Activated T-helper 1 cell treated with anti-CD3 and anti-CD28 coated beads, Interleukin-12 subunit alpha, Interleukin-12 subunit beta, Interleukin-2, Interleukin-4 antibody, amounts not matched to agents 30 ng/mL and 10 ng/mL and 1 ng/mL, durations not matched to agents 14 hours and 24 hours and 36 hours (primary cell): ENCODE data around the gene PPARA. TPM values are rescaled to one million over a fixed set of nuclear protein-coding genes. Genes with fewer than 3 reads are reported as not detected.

Experiments used
- total RNA-seq: library from RNA; stranded (reverse); gene quantifications from 2 replicates; pipeline ENCODE4 v1.2.3, GENCODE V29; 2022

PPARA gene
- total RNA-seq, 1 donor from 2014 or later = 11.6 TPM

Other genes with a start within 250 kb of the PPARA start
- gene WNT7B, start 173.4 kb upstream of the PPARA start, total RNA-seq = not detected in 2 replicates
- gene CDPF1, start 99.8 kb downstream of the PPARA start, total RNA-seq = 9.5 and 14.2 TPM in 2 replicates
- 0.03 TPM in 1 of 2 replicates, not detected in the other for gene PKDREJ, start 112.8 kb downstream of the PPARA start, total RNA-seq
- gene TTC38, start 117.5 kb downstream of the PPARA start, total RNA-seq = 23.0 and 30.2 TPM in 2 replicates
- 39.0 and 39.9 TPM in 2 replicates for gene GTSE1, start 146.3 kb downstream of the PPARA start, total RNA-seq
- gene TRMU, start 185.2 kb downstream of the PPARA start, total RNA-seq = 81.0 and 85.5 TPM in 2 replicates